ENCODE measurements around the gene STAB2.

- TF ChIP-seq POLR2A (IDR thresholded peaks at IDR 0.05) = no peak
- TF ChIP-seq CTCF (IDR thresholded peaks at IDR 0.05 in 8 of 11, conservative IDR thresholded peaks at IDR 0.05 in 3 of 11) = no peak
Measured at GRCh38 chr12:103639983-103640382, 52.9 kb downstream of the STAB2 start.
